ENCODE measurements around the gene RFWD3. TPM values are rescaled to one million over a fixed set of nuclear protein-coding genes. Genes with fewer than 3 reads are reported as not detected.
A peak's percentile ranks its signal among the peaks of the same experiment; 100 is the strongest.
"Not testable (repeated sequence)": the region's sequence is repeated elsewhere in the genome, so short reads cannot be mapped to it uniquely, and the experiment has no call there.

RFWD3 gene
- total RNA-seq, 1 donor from 2014 or later: 43.8 TPM

DNA sequence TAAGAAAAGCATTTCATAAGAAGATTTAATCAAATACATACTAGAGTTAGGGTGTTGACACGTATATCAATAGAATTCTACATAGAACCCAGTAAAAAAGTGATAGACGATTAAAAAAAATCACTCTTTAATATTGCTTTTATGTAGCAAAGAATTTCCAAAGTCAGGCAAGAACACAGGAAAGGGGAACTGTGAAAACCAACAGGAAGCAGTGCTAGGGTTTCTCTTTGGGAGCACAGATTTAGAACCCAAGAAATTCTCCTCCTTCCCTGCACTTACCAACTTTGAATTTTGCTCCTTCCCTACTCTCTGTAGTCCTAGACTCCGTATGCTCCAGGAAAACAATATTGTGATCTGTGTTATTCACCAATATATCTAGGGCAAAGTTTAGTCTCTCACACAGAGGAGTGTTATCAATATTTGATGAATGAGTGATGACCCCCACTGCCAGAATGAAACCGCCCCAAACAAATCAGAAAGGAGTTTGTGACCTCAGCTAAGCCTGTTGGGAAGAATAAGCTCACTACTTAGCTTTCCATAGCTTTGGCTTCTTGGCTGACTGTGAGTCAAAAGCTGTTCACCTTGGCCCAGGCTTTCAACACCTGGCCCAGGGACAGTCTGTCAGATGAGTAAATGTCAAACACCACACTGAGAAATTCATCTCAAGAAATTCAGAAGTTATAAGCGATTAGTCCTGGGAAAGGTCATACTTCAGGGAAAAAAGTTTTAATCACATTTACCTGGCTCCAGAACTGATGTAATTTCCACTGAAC is 8.6 kb downstream of the RFWD3 start:
- peak overlapping the region; percentile 81 for H3K27ac Mint-ChIP-seq (ENCODE audit: unreplicated experiment)
- H3K9me3 Mint-ChIP-seq (ENCODE audit: unreplicated experiment): no peaks in the 10 kb centered on the region
- DNase-seq (ENCODE audit: low spot score): no peak
- H3K27me3 Mint-ChIP-seq (ENCODE audit: unreplicated experiment): no peaks in the 10 kb centered on the region
- H3K4me1 Mint-ChIP-seq (ENCODE audit: unreplicated experiment): peaks cover 19% of the 10 kb centered on the region
- TF ChIP-seq CTCF (IDR thresholded peaks at IDR 0.05; ENCODE audit: unreplicated experiment): no peak
- H3K4me3 Mint-ChIP-seq (ENCODE audit: unreplicated experiment): peak overlapping the region; percentile 54
- H3K36me3 Mint-ChIP-seq (ENCODE audit: low read depth, unreplicated experiment): peaks cover 36% of the 10 kb centered on the region

DNA sequence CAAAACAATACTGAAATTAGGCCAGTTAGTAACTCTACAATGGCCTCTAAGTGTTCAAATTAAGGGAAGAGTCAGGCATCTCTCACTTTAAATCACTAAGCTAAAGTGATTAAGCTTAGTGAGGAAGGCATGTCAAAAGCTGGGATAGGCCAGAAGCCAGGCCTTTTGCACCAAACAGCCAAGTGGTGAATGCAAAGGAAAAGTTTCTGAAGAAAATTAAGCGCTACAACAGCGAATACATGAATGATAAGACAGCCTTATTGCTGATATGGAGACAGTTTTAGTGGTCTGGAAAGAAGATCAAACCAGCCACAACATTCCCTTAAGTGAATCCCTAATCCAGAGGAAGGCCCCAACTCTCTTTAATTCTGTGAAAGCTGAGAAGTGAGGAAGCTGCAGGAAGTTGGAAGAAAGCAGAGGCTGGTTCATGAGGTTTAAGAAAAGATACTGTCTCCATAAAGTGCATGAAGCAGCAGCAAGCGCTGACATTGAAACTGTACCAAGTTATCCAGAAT is 12.1 kb downstream of the RFWD3 start:
- no peak for TF ChIP-seq CTCF (IDR thresholded peaks at IDR 0.05; ENCODE audit: unreplicated experiment)
- peak overlapping the region; percentile 37 for H3K27ac Mint-ChIP-seq (ENCODE audit: unreplicated experiment)
- H3K36me3 Mint-ChIP-seq (ENCODE audit: low read depth, unreplicated experiment): peaks cover 20% of the 10 kb centered on the region

GRCh38 chr16:74652883-74653282 is 13.8 kb downstream of the RFWD3 start:
- not testable (repeated sequence) for DNase-seq (ENCODE audit: low spot score); H3K36me3 Mint-ChIP-seq (ENCODE audit: low read depth, unreplicated experiment); H3K4me1 Mint-ChIP-seq (ENCODE audit: unreplicated experiment); H3K4me3 Mint-ChIP-seq (ENCODE audit: unreplicated experiment); H3K27me3 Mint-ChIP-seq (ENCODE audit: unreplicated experiment); H3K27ac Mint-ChIP-seq (ENCODE audit: unreplicated experiment); H3K9me3 Mint-ChIP-seq (ENCODE audit: unreplicated experiment)

More for the DNA sequence above, 12.1 kb downstream of the RFWD3 start:
- Mint-ChIP-seq H3K4me3 (ENCODE audit: unreplicated experiment) (no peak overlapping the region), H3K27me3 (ENCODE audit: unreplicated experiment) (no peaks in the 10 kb centered on the region), H3K4me1 (ENCODE audit: unreplicated experiment) (peaks cover 10% of the 10 kb centered on the region), H3K9me3 (ENCODE audit: unreplicated experiment) (no peaks in the 10 kb centered on the region)
- no peak for DNase-seq (ENCODE audit: low spot score)

DNA sequence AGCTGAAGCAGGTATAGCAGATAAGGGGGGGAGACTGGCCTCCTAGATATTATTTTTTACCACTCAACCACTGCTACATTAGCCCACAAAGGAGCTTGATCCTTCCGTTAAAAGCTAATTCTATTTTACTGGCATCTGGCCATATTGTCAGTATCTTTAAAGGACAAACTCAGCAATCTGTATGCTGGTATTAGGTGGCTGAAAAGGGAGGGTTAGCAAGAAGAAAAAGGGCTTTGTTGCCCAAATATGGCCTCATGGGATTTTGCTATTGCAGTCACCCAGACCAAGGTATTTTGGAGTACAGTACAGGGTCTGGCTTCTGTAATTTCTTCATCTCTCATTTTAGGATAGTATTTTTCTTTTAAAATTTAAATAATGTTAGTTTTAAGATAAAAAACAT is 14.4 kb downstream of the RFWD3 start:
- DNase-seq (ENCODE audit: low spot score): no peak
- H3K4me1 Mint-ChIP-seq (ENCODE audit: unreplicated experiment): no peaks in the 10 kb centered on the region
- H3K4me3 Mint-ChIP-seq (ENCODE audit: unreplicated experiment): no peak overlapping the region
- H3K36me3 Mint-ChIP-seq (ENCODE audit: low read depth, unreplicated experiment): peaks cover 9% of the 10 kb centered on the region
- no peaks in the 10 kb centered on the region for H3K27me3 Mint-ChIP-seq (ENCODE audit: unreplicated experiment)
- no peak overlapping the region for H3K27ac Mint-ChIP-seq (ENCODE audit: unreplicated experiment)
- TF ChIP-seq CTCF (IDR thresholded peaks at IDR 0.05; ENCODE audit: unreplicated experiment): no peak
- no peaks in the 10 kb centered on the region for H3K9me3 Mint-ChIP-seq (ENCODE audit: unreplicated experiment)

- Mint-ChIP-seq H3K9me3 (ENCODE audit: unreplicated experiment) (no peaks in the 10 kb centered on the region), H3K27me3 (ENCODE audit: unreplicated experiment) (no peaks in the 10 kb centered on the region), H3K36me3 (ENCODE audit: low read depth, unreplicated experiment) (peaks cover 9% of the 10 kb centered on the region), H3K4me1 (ENCODE audit: unreplicated experiment) (no peaks in the 10 kb centered on the region), H3K4me3 (ENCODE audit: unreplicated experiment) (no peak overlapping the region), H3K27ac (ENCODE audit: unreplicated experiment) (no peak overlapping the region)
- TF ChIP-seq CTCF (IDR thresholded peaks at IDR 0.05; ENCODE audit: unreplicated experiment): no peak
- no peak for DNase-seq (ENCODE audit: low spot score)
These were observed 14.8 kb downstream of the RFWD3 start for GRCh38 chr16:74651841-74652240.
